Astrocyte of the cerebellum (primary cell): ENCODE measurements around the gene FZD10.

Experiments
- DNase-seq: peaks from one replicate; pipeline ENCODE4 v3.0.0-alpha.2; 2011; ENCODE audit warnings: low read depth
- H3K4me3 ChIP-seq: 2 replicates; pipeline ENCODE4 v1.5.1; 2011; ENCODE audit warnings: mild to moderate bottlenecking, low read depth, low read length, moderate library complexity
- CTCF ChIP-seq: IDR thresholded peaks from 2 replicates; pipeline ENCODE4 v1.5.1; 2012; ENCODE audit warnings: low read length, low read depth, moderate library complexity, mild to moderate bottlenecking; ENCODE audit errors: missing control alignments
- in situ Hi-C: cut with HindIII; loops from 2 replicates; pipeline ENCODE4 v1.10.0; 2017; ENCODE audit warnings: low sequenced_read_pairs

FZD10 gene

GRCh38 chr12:130184404-130185090, 22.3 kb downstream of the FZD10 start:
- no peak overlapping the region for H3K4me3 ChIP-seq
- in situ Hi-C loops, result no loop called here
- no peak for DNase-seq

GRCh38 chr12:130185455-130186391, 23.5 kb downstream of the FZD10 start:
- in situ Hi-C loops, result no loop called here
- H3K4me3 ChIP-seq, result no peak overlapping the region
- no peak for DNase-seq
- no peak for TF ChIP-seq CTCF

More at GRCh38 chr12:130184404-130185090, 22.3 kb downstream of the FZD10 start:
- no peak for TF ChIP-seq CTCF

- in situ Hi-C loops, result no loop called here
- no peak for DNase-seq
- H3K4me3 ChIP-seq, result no peak overlapping the region
- TF ChIP-seq CTCF, result no peak
These were observed 24.5 kb downstream of the FZD10 start for GRCh38 chr12:130186651-130187268.

GRCh38 chr12:130192642-130193345, 30.5 kb downstream of the FZD10 start:
- DNase-seq, result no peak
- in situ Hi-C loops, result no loop called here
- no peak for TF ChIP-seq CTCF
- H3K4me3 ChIP-seq, result no peak overlapping the region

GRCh38 chr12:130194154-130194553, 31.9 kb downstream of the FZD10 start:
- in situ Hi-C loops, result no loop called here
- no peak for TF ChIP-seq CTCF
- no peak for DNase-seq
- no peak overlapping the region for H3K4me3 ChIP-seq

GRCh38 chr12:130195369-130195768, 33.1 kb downstream of the FZD10 start:
- H3K4me3 ChIP-seq, result no peak overlapping the region
- no peak for DNase-seq
- TF ChIP-seq CTCF, result no peak
- in situ Hi-C loops, result no loop called here
